K562 (cell line): Measurements from ENCODE around the gene ZBTB43.

Experiments used
- CTCF ChIP-seq, 3 experiments: IDR thresholded peaks in 2 of 3; conservative IDR thresholded peaks in 1 of 3; 2 replicates each; pipeline ENCODE4 v1.5.1; 2011 to 2012; ENCODE audit warnings: low read length in 3 of 3, mild to moderate bottlenecking in 3 of 3, control low read depth in 2 of 3, improper control_type of control experiment in 1 of 3, inconsistent platforms in 1 of 3, low read depth in 1 of 3, mixed read lengths in 1 of 3, moderate library complexity in 1 of 3; ENCODE audit not compliant: insufficient read depth in 2 of 3
- E2F5 ChIP-seq: sonication (generic); formaldehyde crosslinking; IDR thresholded peaks from 2 replicates; pipeline ENCODE4 v1.8.0; 2022; ENCODE audit warnings: mild to moderate bottlenecking, missing genetic modification reagents
- FOXM1 ChIP-seq, 2 experiments: fragments of 450-650 bp in 1 of 2; sonication (generic) in 1 of 2; formaldehyde crosslinking in 1 of 2; IDR thresholded peaks; 2 replicates each; pipeline versions ENCODE4 v1.6.1 to v1.9.0; 2017 to 2022; ENCODE audit warnings: low read depth in 2 of 2, mild to moderate bottlenecking in 2 of 2, missing genetic modification reagents in 1 of 2, moderate library complexity in 1 of 2
- GTF2B ChIP-seq: IDR thresholded peaks from 2 replicates; pipeline ENCODE4 v1.6.1; 2011; ENCODE audit not compliant: insufficient read length; ENCODE audit errors: extremely low read depth
- KDM4B ChIP-seq, 2 experiments: fragments of 450-650 bp in 1 of 2; sonication (generic) in 1 of 2; IDR thresholded peaks; 2 replicates each; pipeline ENCODE4 v1.6.1; 2016 to 2017; ENCODE audit warnings: borderline replicate concordance in 2 of 2, antibody characterized with exemption in 1 of 2, low read depth in 1 of 2, mild to moderate bottlenecking in 1 of 2
- NFXL1 ChIP-seq: fragments of 450-650 bp; formaldehyde crosslinking; IDR thresholded peaks from 2 replicates; pipeline ENCODE4 v1.4.0; 2021; ENCODE audit warnings: mild to moderate bottlenecking
- NRF1 ChIP-seq, 2 experiments: fragments of 450-650 bp; IDR thresholded peaks in 1 of 2; conservative IDR thresholded peaks in 1 of 2; 2 replicates each; pipeline ENCODE4 v1.6.1; 2014; ENCODE audit warnings: mild to moderate bottlenecking in 2 of 2
- PATZ1 ChIP-seq: fragments of 250-450 bp; sonication (Bioruptor Pico); IDR thresholded peaks from 2 replicates; pipeline ENCODE4 v1.5.0; 2020; ENCODE audit warnings: mild to moderate bottlenecking, borderline replicate concordance
- SMC3 ChIP-seq: conservative IDR thresholded peaks from 2 replicates; pipeline ENCODE4 v1.6.1; 2011; ENCODE audit warnings: low read depth, low read length, improper control_type of control experiment; ENCODE audit not compliant: insufficient read depth
- ZNF444 ChIP-seq: fragments of 250-450 bp; sonication (Bioruptor Pico); IDR thresholded peaks from 2 replicates; pipeline ENCODE4 v1.4.0; 2020; ENCODE audit warnings: mild to moderate bottlenecking, moderate library complexity
- ZNF655 ChIP-seq: fragments of 250-450 bp; sonication (Bioruptor Pico); IDR thresholded peaks from 2 replicates; pipeline ENCODE4 v1.5.0; 2021

- TF ChIP-seq KDM4B (IDR thresholded peaks at IDR 0.05; ENCODE audit: borderline replicate concordance in 2 of 2, low read depth in 1 of 2), result no peak
- no peak for TF ChIP-seq CTCF (IDR thresholded peaks at IDR 0.05 in 2 of 3, conservative IDR thresholded peaks at IDR 0.05 in 1 of 3; ENCODE audit: insufficient read depth in 2 of 3, low read depth in 1 of 3, low read length in 3 of 3)
- TF ChIP-seq GTF2B, result no peak
- no peak for TF ChIP-seq ZNF444 (CRISPR knock-in tag)
- no peak for TF ChIP-seq NRF1 (conservative IDR thresholded peaks at IDR 0.05 in 1 of 2, IDR thresholded peaks at IDR 0.05 in 1 of 2)
- no peak for TF ChIP-seq PATZ1 (CRISPR knock-in tag)
- TF ChIP-seq NFXL1 (CRISPR knock-in tag), result no peak
- TF ChIP-seq E2F5 (CRISPR knock-in tag), result no peak
- no peak for TF ChIP-seq SMC3
- TF ChIP-seq FOXM1 (IDR thresholded peaks at IDR 0.05; ENCODE audit: low read depth), result no peak
- TF ChIP-seq FOXM1 (CRISPR knock-in tag; IDR thresholded peaks at IDR 0.05; ENCODE audit: low read depth), result no peak
- no peak for TF ChIP-seq ZNF655
Measured at GRCh38 chr9:126790561-126790960, 14.3 kb upstream of the ZBTB43 start.
